Measurements from ENCODE around the gene PLA2G2A. TPM values are rescaled to one million over a fixed set of nuclear protein-coding genes. Genes with fewer than 3 reads are reported as not detected.

Gene PLA2G2A
- total and polyA plus RNA-seq, 2 of the 8 experiments (the other 6 are each of a cell fraction or from before 2014, with no cell fraction given) = 0.69 to 3.7 TPM

GRCh38 chr1:19938472-19938871 lies 40.9 kb downstream of the PLA2G2A start:
- no peak for DNase-seq (ENCODE audit: low read depth in 1 of 2, low spot score in 2 of 2)
- H2BK120ac ChIP-seq (replicated peaks; ENCODE audit: low read depth, low read length) = no peak overlapping the region
- no peak overlapping the region for H4K8ac ChIP-seq (ENCODE audit: extremely low read depth, insufficient read depth, low read length)
- H3K27ac ChIP-seq (ENCODE audit: low read depth, low read length) = no peak overlapping the region
- no peak overlapping the region for H3K4ac ChIP-seq (replicated peaks; ENCODE audit: insufficient read length, low read depth, low read length)
- H3K23ac ChIP-seq (ENCODE audit: insufficient read length) = no peak overlapping the region
- no peak overlapping the region for H3K4me3 ChIP-seq (ENCODE audit: extremely low read depth in 1 of 4, insufficient read depth in 2 of 4, low read depth in 3 of 4, low read length in 4 of 4)
- no peaks in the 10 kb centered on the region for H3K79me1 ChIP-seq (ENCODE audit: low read depth, low read length)
- H2BK15ac ChIP-seq (ENCODE audit: low read length) = no peak overlapping the region
- H4K5ac ChIP-seq (ENCODE audit: insufficient read length, low read depth, low read length) = no peak overlapping the region
- H2BK20ac ChIP-seq (ENCODE audit: low read length) = no peak overlapping the region
- peaks cover 2 to 3% of the 10 kb centered on the region in 2 experiments; a peak in 2 of 4 replicates for H3K9me3 ChIP-seq (ENCODE audit: insufficient read depth in 2 of 2, low read depth in 1 of 2, low read length in 1 of 2)
- no peak overlapping the region for H2BK12ac ChIP-seq (ENCODE audit: low read depth, low read length)
- H4K91ac ChIP-seq (replicated peaks; ENCODE audit: insufficient read length, low read length) = no peak overlapping the region
- H3K4me1 ChIP-seq (replicated peaks in 1 of 4; ENCODE audit: control insufficient read depth in 3 of 4, insufficient read depth in 4 of 4, low read length in 3 of 4) = peaks cover 0 to 5% (median 0%) of the 10 kb centered on the region in 4 experiments; a peak in 1 of 7 replicates
- no peak overlapping the region for H2AK5ac ChIP-seq (ENCODE audit: low read depth, low read length)
- H3K4me2 ChIP-seq (ENCODE audit: insufficient read depth in 1 of 2, low read depth in 2 of 2, low read length in 2 of 2) = no peak overlapping the region
- no peak overlapping the region for H2BK5ac ChIP-seq (ENCODE audit: low read depth, low read length)
- no peaks in the 10 kb centered on the region for H4K20me1 ChIP-seq (replicated peaks in 1 of 2; ENCODE audit: control insufficient read depth in 1 of 2, insufficient read depth in 2 of 2, low read length in 2 of 2)
- no peak for TF ChIP-seq KDM4A (IDR thresholded peaks at IDR 0.05; ENCODE audit: low read depth, low read length, severe bottlenecking)
- TF ChIP-seq USF2 (IDR thresholded peaks at IDR 0.05; ENCODE audit: low read length) = peak; percentile 46; the same call in 1 of the 2 replicates
- TF ChIP-seq SIX5 (IDR thresholded peaks at IDR 0.05; ENCODE audit: low read depth, low read length) = peak; percentile 38; the same call in 1 of the 2 replicates
- 87% methylated on average over 1 of the region's 1 CpG; no CpG with 5 or more reads in 1 of the 2 experiments for WGBS, 2 experiments (ENCODE audit: extremely low coverage in 1 of 2, insufficient coverage in 1 of 2, insufficient read length in 1 of 2, insufficient replicate concordance in 2 of 2, low coverage in 1 of 2, low lambda C conversion rate in 2 of 2, missing lambda C conversion rate in 1 of 2)
- no peaks in the 10 kb centered on the region for H3K79me2 ChIP-seq (ENCODE audit: control insufficient read depth in 1 of 2, insufficient read depth in 2 of 2, low read length in 2 of 2)
- no peaks in the 10 kb centered on the region for H3K27me3 ChIP-seq (replicated peaks in 1 of 4; ENCODE audit: control insufficient read depth in 3 of 4, extremely low read depth in 1 of 4, insufficient read depth in 3 of 4, low read length in 3 of 4)
- peak; percentile 55 for FAIRE-seq
- POLR2A ChIA-PET (ENCODE audit: partially characterized antibody) = no interaction called here
- CTCF ChIA-PET (ENCODE audit: partially characterized antibody) = no interaction called here
- H3K23me2 ChIP-seq (ENCODE audit: low read depth, low read length) = no peaks in the 10 kb centered on the region
- no peak overlapping the region for H2AFZ ChIP-seq (ENCODE audit: low read length)
- no peak overlapping the region for H3K14ac ChIP-seq (ENCODE audit: insufficient read length)
- no peak overlapping the region for H3K18ac ChIP-seq (ENCODE audit: extremely low read depth, low read length)
- no peak overlapping the region for H3K56ac ChIP-seq (replicated peaks; ENCODE audit: insufficient read length, low read depth, low read length)
- H3K36me3 ChIP-seq (ENCODE audit: control insufficient read depth in 2 of 4, insufficient read depth in 4 of 4, low read length in 3 of 4) = no peaks in the 10 kb centered on the region
- H3K9ac ChIP-seq (replicated peaks in 1 of 4; ENCODE audit: extremely low read depth in 1 of 4, low read depth in 3 of 4, low read length in 3 of 4) = no peak overlapping the region
